Heart left ventricle (tissue), 16 donors: Measurements from ENCODE around the gene STX8. TPM values are rescaled to one million over a fixed set of nuclear protein-coding genes. Genes with fewer than 3 reads are reported as not detected.

Experiments used
- ATAC-seq, 4 donors: fragments of 200-7000 bp; cut with Tn5 transposase; one replicate each; pipeline ENCODE4 v1.9.1; 2020 to 2022; ENCODE audit warnings: moderate library complexity in 4 of 4, mild to moderate bottlenecking in 3 of 4, moderate number of reproducible peaks in 1 of 4
- DNase-seq, 5 donors: peaks; one replicate each; pipeline ENCODE4 v3.0.0-alpha.2; 2020
- H3K27ac ChIP-seq, 12 donors: fragments of 200-600 bp; sonication (generic) in 4 of 12; one replicate each; pipeline versions ENCODE4 v1.5.0 to v1.8.0; 2016 to 2022; ENCODE audit warnings: mild to moderate bottlenecking in 2 of 12
- H3K27me3 ChIP-seq, 9 donors: fragments of 200-600 bp; sonication (generic) in 2 of 9; one replicate each; pipeline versions ENCODE4 v1.5.1 to v1.8.0; 2016 to 2022; ENCODE audit warnings: mild to moderate bottlenecking in 3 of 9
- H3K36me3 ChIP-seq, 9 donors: fragments of 200-600 bp; sonication (generic) in 2 of 9; one replicate each; pipeline versions ENCODE4 v1.5.0 to v1.8.0; 2018 to 2022; ENCODE audit warnings: mild to moderate bottlenecking in 2 of 9
- H3K4me1 ChIP-seq, 12 donors: fragments of 200-600 bp; sonication (generic) in 4 of 12; one replicate each; pipeline versions ENCODE4 v1.5.0 to v1.8.0; 2016 to 2022; ENCODE audit warnings: mild to moderate bottlenecking in 3 of 12
- H3K4me3 ChIP-seq, 12 donors: fragments of 200-600 bp; sonication (generic) in 4 of 12; one replicate each; pipeline versions ENCODE4 v1.5.0 to v1.8.0; 2017 to 2022; ENCODE audit warnings: mild to moderate bottlenecking in 9 of 12, moderate library complexity in 4 of 12
- H3K9me3 ChIP-seq, 12 donors: fragments of 200-600 bp; sonication (generic) in 4 of 12; one replicate each; pipeline versions ENCODE4 v1.5.0 to v1.8.0; 2016 to 2022; ENCODE audit warnings: mild to moderate bottlenecking in 1 of 12
- CTCF ChIP-seq, 12 donors: fragments of 200-600 bp; sonication (generic) in 4 of 12; IDR thresholded peaks; one replicate each; pipeline versions ENCODE4 v1.5.0 to v1.8.0; 2018 to 2022; ENCODE audit warnings: antibody characterized with exemption in 12 of 12, mild to moderate bottlenecking in 5 of 12
- POLR2A ChIP-seq, 2 donors: fragments of 450-650 bp; IDR thresholded peaks; one replicate each; pipeline ENCODE4 v1.6.1; 2017; ENCODE audit warnings: antibody characterized with exemption in 2 of 2, mild to moderate bottlenecking in 2 of 2, moderate library complexity in 2 of 2
- WGBS, 4 donors: extraction: QIAGEN DNeasy Blood & Tissue Kit in 2 of 4; methylation state at CpG; one replicate each; pipeline versions ENCODE4 v1.1.5 to v1.1.7; 2013 to 2018; 5-methylcytosine and 5-hydroxymethylcytosine counted together
- intact Hi-C, 10 donors: fragments of 100-400 bp; cut with DNase I; formaldehyde crosslinking; loops; one replicate each; pipeline versions ENCODE4 v1.11.1 to v1.14.2; 2022
- polyA plus RNA-seq, 2 donors: library from polyadenylated mRNA; stranded (reverse); fragments of 200-250 nt; gene quantifications; one replicate each; pipeline ENCODE4 v1.2.3, GENCODE V29; 2013
- total RNA-seq, 9 donors: library from RNA; depleted of rRNA in 2 of 9; stranded (reverse); fragments of >200 nt in 2 of 9; fragmentation: NEBNext Ultra II Directional in 3 of 9; extraction: Animal tissue kit (Norgen Biotek cat#: 25700) in 3 of 9; gene quantifications; one replicate each; pipeline versions ENCODE4 v1.1.0 to v1.2.4, GENCODE V29; 2016 to 2023
- donor health status: ischemic (EF 13 %, LVEDD 7.1; RV severe dilation, severe dysfunction).
- donor health status: healthy with polysubstance abuse.
- donor health status: DM: no; HTN: yes; CAD: no.
- donor health status: DM: no; HTN: no; CAD: no.
- donor health status: ischemic (EF 25% LVEDD 6.9; RV normal size, moderate dysfunction).
- donor health status: ischemic (EF 25% LVEDD 5.7; RV mildly dilated, moderate dysfunction).
- donor health status: healthy.
- donor health status: DM: yes; HTN: yes; CAD: no.
- donor health status: ischemic (EF 35%, LVEDD 5.7; RV mildly dilated, moderate dysfunction).
- donor health status: nonischemic (EF 11% LVEDD 7.7; RV severe dilation, severe dysfunction).
- donor health status: DM: yes; HTN: yes; CAD: no.
- donor health status: PGD.
- donor health status: ischemic (EF 29% LVEDD 5.4; RV normal size, mild dysfunction).
- donor health status: nonischemic (EF 23%, LVEDD 6.1; RV moderate dilation, normal function).

The STX8 gene
- total and polyA plus RNA-seq, 11 donors, result 43.2 to 86.0 (median 62.3) TPM

DNA sequence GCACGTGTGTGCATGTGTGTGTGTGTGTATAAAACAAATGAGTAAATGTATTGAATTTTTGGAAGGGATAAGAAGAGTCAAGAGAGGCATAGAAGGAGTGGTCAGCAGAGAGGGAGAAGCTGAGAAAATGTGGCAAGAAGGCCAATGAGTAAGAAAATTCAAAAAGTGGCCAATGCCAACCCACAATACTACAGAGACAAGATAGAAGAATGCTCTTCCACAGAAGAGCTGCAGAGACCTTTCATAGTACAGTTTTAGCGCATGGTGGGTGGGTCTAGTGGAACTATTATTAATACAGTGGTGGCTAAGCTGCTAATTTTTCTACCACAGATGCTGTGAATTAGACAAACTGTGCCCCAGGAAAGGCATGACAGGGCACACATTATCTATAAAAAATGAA, 320.8 kb downstream of the STX8 start:
- no peak for ATAC-seq
- H3K4me1 ChIP-seq, result peaks cover 0 to 24% (median 9%) of the 10 kb centered on the region in 12 donors
- TF ChIP-seq CTCF (IDR thresholded peaks at IDR 0.05) (no peak), POLR2A (IDR thresholded peaks at IDR 0.05) (no peak)
- H3K4me3 ChIP-seq, result no peak overlapping the region
- H3K9me3 ChIP-seq, result no peaks in the 10 kb centered on the region
- intact Hi-C loops, result no loop called here
- no peak for DNase-seq
- H3K36me3 ChIP-seq, result no peaks in the 10 kb centered on the region
- no peak overlapping the region for H3K27ac ChIP-seq
- H3K27me3 ChIP-seq, result no peaks in the 10 kb centered on the region
- 73 to 98% (median 95%) methylated on average over 2 of the region's 2 CpGs for WGBS, 4 donors

GRCh38 chr17:9253308-9253707, 322.3 kb downstream of the STX8 start:
- no peak for ATAC-seq
- no peaks in the 10 kb centered on the region for H3K9me3 ChIP-seq
- peaks cover 0 to 9% (median 0%) of the 10 kb centered on the region in 9 donors for H3K36me3 ChIP-seq
- intact Hi-C loops, result no loop called here
- no peaks in the 10 kb centered on the region for H3K27me3 ChIP-seq
- H3K4me1 ChIP-seq, result peaks cover 0 to 13% (median 0%) of the 10 kb centered on the region in 12 donors
- H3K27ac ChIP-seq, result no peak overlapping the region
- TF ChIP-seq POLR2A (IDR thresholded peaks at IDR 0.05), result no peak
- no peak for TF ChIP-seq CTCF (IDR thresholded peaks at IDR 0.05)
- 89 to 93% (median 93%) methylated on average over 3 of the region's 3 CpGs for WGBS, 4 donors
- no peak overlapping the region for H3K4me3 ChIP-seq
- no peak for DNase-seq

GRCh38 chr17:9251273-9251672, 324.3 kb downstream of the STX8 start:
- peaks cover 0 to 1% (median 0%) of the 10 kb centered on the region in 12 donors for H3K4me1 ChIP-seq
- no peak for ATAC-seq
- no peak overlapping the region for H3K4me3 ChIP-seq
- H3K36me3 ChIP-seq, result peaks cover 0 to 11% (median 0%) of the 10 kb centered on the region in 9 donors
- 86 to 90% (median 88%) methylated on average over 12 of the region's 12 CpGs for WGBS, 4 donors
- TF ChIP-seq POLR2A (IDR thresholded peaks at IDR 0.05) (no peak), CTCF (IDR thresholded peaks at IDR 0.05) (no peak)
- no peak for DNase-seq
- no peaks in the 10 kb centered on the region for H3K27me3 ChIP-seq
- H3K9me3 ChIP-seq, result no peaks in the 10 kb centered on the region
- intact Hi-C loops, result no loop called here
- H3K27ac ChIP-seq, result no peak overlapping the region

GRCh38 chr17:9249245-9249953, 326.2 kb downstream of the STX8 start:
- intact Hi-C loops, result no loop called here
- ATAC-seq, result no peak
- WGBS, 4 donors, result 86 to 95% (median 92%) methylated on average over 21 of the region's 21 CpGs
- no peak overlapping the region for H3K27ac ChIP-seq
- no peak for DNase-seq
- H3K4me3 ChIP-seq, result no peak overlapping the region
- TF ChIP-seq CTCF (IDR thresholded peaks at IDR 0.05), result no peak
- no peak for TF ChIP-seq POLR2A (IDR thresholded peaks at IDR 0.05)
- no peaks in the 10 kb centered on the region for H3K27me3 ChIP-seq
- no peaks in the 10 kb centered on the region for H3K9me3 ChIP-seq
- peaks cover 0 to 7% (median 0%) of the 10 kb centered on the region in 12 donors for H3K4me1 ChIP-seq
- peaks cover 0 to 11% (median 0%) of the 10 kb centered on the region in 9 donors for H3K36me3 ChIP-seq
